Loucy (cell line): ENCODE measurements around the gene CEP41.

Experiments used
- H2AFZ ChIP-seq: fragments of 200-600 bp; sonication (generic); 2 replicates; pipeline ENCODE4 v1.6.0; 2016; ENCODE audit warnings: antibody characterized with exemption, mild to moderate bottlenecking, low read length, moderate library complexity
- H3F3A ChIP-seq: fragments of 200-600 bp; 2 replicates; pipeline ENCODE4 v1.6.0; 2016; ENCODE audit warnings: antibody characterized with exemption, low read depth, mild to moderate bottlenecking
- H3K27me3 ChIP-seq: fragments of 200-600 bp; sonication (generic); 2 replicates; pipeline ENCODE4 v1.6.1; 2014; ENCODE audit warnings: low read length, mild to moderate bottlenecking; ENCODE audit not compliant: insufficient read depth, poor library complexity, severe bottlenecking
- H3K36me3 ChIP-seq: fragments of 200-600 bp; sonication (generic); 2 replicates; pipeline ENCODE4 v1.6.1; 2016; ENCODE audit warnings: low read length; ENCODE audit not compliant: insufficient read depth
- H3K4me1 ChIP-seq: fragments of 200-600 bp; sonication (generic); 2 replicates; pipeline ENCODE4 v1.5.1; 2014; ENCODE audit warnings: low read length, mild to moderate bottlenecking; ENCODE audit not compliant: insufficient read depth, poor library complexity, severe bottlenecking
- H3K4me2 ChIP-seq: fragments of 200-600 bp; sonication (generic); 2 replicates; pipeline ENCODE4 v1.6.0; 2014; ENCODE audit warnings: antibody characterized with exemption, low read length, low read depth, mild to moderate bottlenecking; ENCODE audit not compliant: poor library complexity, severe bottlenecking
- H3K4me3 ChIP-seq: fragments of 200-600 bp; sonication (generic); 2 replicates; pipeline ENCODE4 v1.5.1; 2014; ENCODE audit warnings: low read length, mild to moderate bottlenecking, mixed read lengths; ENCODE audit not compliant: poor library complexity, severe bottlenecking
- H3K79me2 ChIP-seq: fragments of 200-600 bp; sonication (generic); 2 replicates; pipeline ENCODE4 v1.6.1; 2014; ENCODE audit warnings: low read length; ENCODE audit not compliant: insufficient read depth
- H3K9ac ChIP-seq: fragments of 200-600 bp; sonication (generic); 2 replicates; pipeline ENCODE4 v1.6.0; 2014; ENCODE audit warnings: mild to moderate bottlenecking, low read depth, low read length, moderate library complexity; ENCODE audit not compliant: poor library complexity, severe bottlenecking
- H3K9me2 ChIP-seq: fragments of 200-600 bp; sonication (generic); replicated peaks from 2 replicates; pipeline ENCODE4 v1.6.1; 2016; ENCODE audit warnings: low read depth, low read length, mixed read lengths
- H3K9me3 ChIP-seq: fragments of 200-600 bp; sonication (generic); 2 replicates; pipeline ENCODE4 v1.6.1; 2014; ENCODE audit warnings: mild to moderate bottlenecking, antibody characterized with exemption, low read length, low read depth; ENCODE audit not compliant: insufficient read depth
- H4K20me1 ChIP-seq: fragments of 200-600 bp; sonication (generic); 2 replicates; pipeline ENCODE4 v1.6.0; 2014; ENCODE audit warnings: antibody characterized with exemption, low read length, mild to moderate bottlenecking; ENCODE audit not compliant: insufficient read depth, poor library complexity, severe bottlenecking
- CTCF ChIP-seq: fragments of 200-600 bp; sonication (generic); conservative IDR thresholded peaks from 2 replicates; pipeline ENCODE4 v1.5.1; 2014; ENCODE audit warnings: mild to moderate bottlenecking, antibody characterized with exemption, low read length
- EZH2phosphoT487 ChIP-seq: fragments of 200-600 bp; IDR thresholded peaks from 2 replicates; pipeline ENCODE4 v1.6.1; 2018; ENCODE audit warnings: antibody characterized with exemption, mild to moderate bottlenecking, moderate library complexity, borderline replicate concordance

The CEP41 gene

GRCh38 chr7:130396109-130396508, 44.7 kb downstream of the CEP41 start:
- Histone ChIP-seq H3K4me3 (no peak overlapping the region), H3K9me3 (no peaks in the 10 kb centered on the region), H3K4me1 (peaks cover 45% of the 10 kb centered on the region), H3K9ac (no peak overlapping the region), H3K79me2 (no peaks in the 10 kb centered on the region), H4K20me1 (no peaks in the 10 kb centered on the region), H3F3A (peaks cover 3% of the 10 kb centered on the region; the same call in 1 of the 2 replicates), H3K27me3 (no peaks in the 10 kb centered on the region), H3K36me3 (peaks cover 8% of the 10 kb centered on the region; the same call in 1 of the 2 replicates), H3K4me2 (no peak overlapping the region), H3K9me2 (no peaks in the 10 kb centered on the region), H2AFZ (no peak overlapping the region)
- TF ChIP-seq EZH2phosphoT487 = no peak
- TF ChIP-seq CTCF = no peak

GRCh38 chr7:130395421-130395820, 45.4 kb downstream of the CEP41 start:
- H3K79me2 ChIP-seq = no peaks in the 10 kb centered on the region
- TF ChIP-seq EZH2phosphoT487 (no peak), CTCF (no peak)
- H3K9me2 ChIP-seq = no peaks in the 10 kb centered on the region
- H3K4me3 ChIP-seq = no peak overlapping the region
- peaks cover 3% of the 10 kb centered on the region; the same call in 1 of the 2 replicates for H3K36me3 ChIP-seq
- peaks cover 3% of the 10 kb centered on the region; the same call in 1 of the 2 replicates for H3F3A ChIP-seq
- peak overlapping the region; percentile 70 for H3K4me2 ChIP-seq
- no peaks in the 10 kb centered on the region for H4K20me1 ChIP-seq
- no peak overlapping the region for H2AFZ ChIP-seq
- H3K4me1 ChIP-seq = peaks cover 45% of the 10 kb centered on the region
- H3K9ac ChIP-seq = peak overlapping the region; percentile 35
- no peaks in the 10 kb centered on the region for H3K27me3 ChIP-seq
- H3K9me3 ChIP-seq = no peaks in the 10 kb centered on the region

DNA sequence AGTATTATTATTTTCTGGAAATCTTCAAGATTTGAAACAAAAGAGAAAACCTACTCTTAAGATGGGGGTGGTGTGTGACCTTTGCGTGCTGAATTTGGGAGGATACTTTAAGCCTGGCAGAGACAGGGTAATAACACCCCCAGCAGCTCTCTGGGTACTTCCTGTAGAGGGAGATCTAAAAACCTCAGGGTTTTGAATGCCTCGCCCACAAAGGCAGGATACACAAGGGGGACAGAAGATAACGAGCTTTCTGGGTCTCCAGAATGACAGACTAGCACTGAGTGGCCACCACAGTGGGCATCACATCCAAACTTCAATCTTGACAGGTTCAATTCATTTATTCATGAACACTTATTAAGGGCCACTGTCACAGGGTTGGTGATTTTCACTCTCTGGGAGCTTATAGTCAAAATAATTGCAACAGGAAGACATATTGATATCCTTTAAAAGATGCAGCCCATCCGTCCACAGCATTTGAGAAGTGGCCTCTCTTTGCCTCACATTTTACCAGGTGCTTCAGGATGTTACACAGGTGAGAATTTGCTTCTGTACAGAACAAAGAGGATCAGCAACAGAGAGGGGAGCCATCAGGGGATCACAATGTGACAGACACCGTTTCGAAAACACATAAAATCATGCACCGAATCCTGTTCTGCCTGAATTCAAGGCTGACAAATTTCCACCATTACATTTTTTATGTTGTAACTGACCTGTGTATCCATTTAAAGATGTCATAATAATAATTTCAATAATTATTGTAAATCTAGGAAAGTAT, 46.2 kb downstream of the CEP41 start:
- H3K4me3 ChIP-seq = peak overlapping the region; percentile 53
- H3K4me2 ChIP-seq = peak overlapping the region; percentile 70
- peaks cover 45% of the 10 kb centered on the region for H3K4me1 ChIP-seq
- no peaks in the 10 kb centered on the region for H3K27me3 ChIP-seq
- peaks cover 3% of the 10 kb centered on the region; the same call in 1 of the 2 replicates for H3F3A ChIP-seq
- H3K9me2 ChIP-seq = no peaks in the 10 kb centered on the region
- H3K9me3 ChIP-seq = no peaks in the 10 kb centered on the region
- peak overlapping the region; percentile 47 for H3K9ac ChIP-seq
- TF ChIP-seq EZH2phosphoT487 (no peak), CTCF (peak; percentile 27; the same call in 1 of the 2 replicates)
- H3K36me3 ChIP-seq = no peaks in the 10 kb centered on the region
- H2AFZ ChIP-seq = peak overlapping the region; percentile 45; the same call in 1 of the 2 replicates
- H4K20me1 ChIP-seq = no peaks in the 10 kb centered on the region
- H3K79me2 ChIP-seq = no peaks in the 10 kb centered on the region
